Measurements from ENCODE around the gene ZSCAN20.

ZSCAN20 gene

GRCh38 chr1:33473900-33474299 lies 1.5 kb downstream of the ZSCAN20 start:
- TF ChIP-seq CSDC2 (CRISPR knock-in tag; IDR thresholded peaks at IDR 0.05): no peak
- no peak for TF ChIP-seq ZNF8 (CRISPR knock-in tag; IDR thresholded peaks at IDR 0.05)
- TF ChIP-seq SNAI2 (CRISPR knock-in tag; IDR thresholded peaks at IDR 0.05): no peak
- no peak for TF ChIP-seq ZNF565 (CRISPR knock-in tag; conservative IDR thresholded peaks at IDR 0.05; ENCODE audit: low read depth)
- no peak for TF ChIP-seq OSR1 (CRISPR knock-in tag; IDR thresholded peaks at IDR 0.05)
- no peak for TF ChIP-seq PPARA (CRISPR knock-in tag; IDR thresholded peaks at IDR 0.05; ENCODE audit: borderline replicate concordance)
- TF ChIP-seq ZC3H10 (CRISPR knock-in tag; IDR thresholded peaks at IDR 0.05): no peak
- TF ChIP-seq, protein P1, sequence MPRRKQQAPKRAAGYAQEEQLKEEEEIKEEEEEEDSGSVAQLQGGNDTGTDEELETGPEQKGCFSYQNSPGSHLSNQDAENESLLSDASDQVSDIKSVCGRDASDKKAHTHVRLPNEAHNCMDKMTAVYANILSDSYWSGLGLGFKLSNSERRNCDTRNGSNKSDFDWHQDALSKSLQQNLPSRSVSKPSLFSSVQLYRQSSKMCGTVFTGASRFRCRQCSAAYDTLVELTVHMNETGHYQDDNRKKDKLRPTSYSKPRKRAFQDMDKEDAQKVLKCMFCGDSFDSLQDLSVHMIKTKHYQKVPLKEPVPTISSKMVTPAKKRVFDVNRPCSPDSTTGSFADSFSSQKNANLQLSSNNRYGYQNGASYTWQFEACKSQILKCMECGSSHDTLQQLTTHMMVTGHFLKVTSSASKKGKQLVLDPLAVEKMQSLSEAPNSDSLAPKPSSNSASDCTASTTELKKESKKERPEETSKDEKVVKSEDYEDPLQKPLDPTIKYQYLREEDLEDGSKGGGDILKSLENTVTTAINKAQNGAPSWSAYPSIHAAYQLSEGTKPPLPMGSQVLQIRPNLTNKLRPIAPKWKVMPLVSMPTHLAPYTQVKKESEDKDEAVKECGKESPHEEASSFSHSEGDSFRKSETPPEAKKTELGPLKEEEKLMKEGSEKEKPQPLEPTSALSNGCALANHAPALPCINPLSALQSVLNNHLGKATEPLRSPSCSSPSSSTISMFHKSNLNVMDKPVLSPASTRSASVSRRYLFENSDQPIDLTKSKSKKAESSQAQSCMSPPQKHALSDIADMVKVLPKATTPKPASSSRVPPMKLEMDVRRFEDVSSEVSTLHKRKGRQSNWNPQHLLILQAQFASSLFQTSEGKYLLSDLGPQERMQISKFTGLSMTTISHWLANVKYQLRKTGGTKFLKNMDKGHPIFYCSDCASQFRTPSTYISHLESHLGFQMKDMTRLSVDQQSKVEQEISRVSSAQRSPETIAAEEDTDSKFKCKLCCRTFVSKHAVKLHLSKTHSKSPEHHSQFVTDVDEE (CRISPR knock-in tag; IDR thresholded peaks at IDR 0.05): no peak
- no peak for TF ChIP-seq ISL1 (CRISPR knock-in tag; IDR thresholded peaks at IDR 0.05)
- TF ChIP-seq TCF4 (CRISPR knock-in tag; IDR thresholded peaks at IDR 0.05; ENCODE audit: borderline replicate concordance): no peak
- TF ChIP-seq ZFP30 (CRISPR knock-in tag; IDR thresholded peaks at IDR 0.05): no peak
- TF ChIP-seq ZNF70 (CRISPR knock-in tag; IDR thresholded peaks at IDR 0.05): no peak
- no peak for TF ChIP-seq GLIS3 (CRISPR knock-in tag; IDR thresholded peaks at IDR 0.05)
- TF ChIP-seq, protein P2, sequence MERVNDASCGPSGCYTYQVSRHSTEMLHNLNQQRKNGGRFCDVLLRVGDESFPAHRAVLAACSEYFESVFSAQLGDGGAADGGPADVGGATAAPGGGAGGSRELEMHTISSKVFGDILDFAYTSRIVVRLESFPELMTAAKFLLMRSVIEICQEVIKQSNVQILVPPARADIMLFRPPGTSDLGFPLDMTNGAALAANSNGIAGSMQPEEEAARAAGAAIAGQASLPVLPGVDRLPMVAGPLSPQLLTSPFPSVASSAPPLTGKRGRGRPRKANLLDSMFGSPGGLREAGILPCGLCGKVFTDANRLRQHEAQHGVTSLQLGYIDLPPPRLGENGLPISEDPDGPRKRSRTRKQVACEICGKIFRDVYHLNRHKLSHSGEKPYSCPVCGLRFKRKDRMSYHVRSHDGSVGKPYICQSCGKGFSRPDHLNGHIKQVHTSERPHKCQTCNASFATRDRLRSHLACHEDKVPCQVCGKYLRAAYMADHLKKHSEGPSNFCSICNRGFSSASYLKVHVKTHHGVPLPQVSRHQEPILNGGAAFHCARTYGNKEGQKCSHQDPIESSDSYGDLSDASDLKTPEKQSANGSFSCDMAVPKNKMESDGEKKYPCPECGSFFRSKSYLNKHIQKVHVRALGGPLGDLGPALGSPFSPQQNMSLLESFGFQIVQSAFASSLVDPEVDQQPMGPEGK (CRISPR knock-in tag; IDR thresholded peaks at IDR 0.05; ENCODE audit: borderline replicate concordance): no peak
- TF ChIP-seq ESRRG (CRISPR knock-in tag; IDR thresholded peaks at IDR 0.05): no peak
- TF ChIP-seq BACH2 (CRISPR knock-in tag; IDR thresholded peaks at IDR 0.05; ENCODE audit: borderline replicate concordance): no peak
- no peak for TF ChIP-seq TOX (CRISPR knock-in tag; IDR thresholded peaks at IDR 0.05; ENCODE audit: borderline replicate concordance)
- no peak for TF ChIP-seq ZFP3 (CRISPR knock-in tag; IDR thresholded peaks at IDR 0.05)
- no peak for TF ChIP-seq RARB (CRISPR knock-in tag; IDR thresholded peaks at IDR 0.05)
- TF ChIP-seq, protein P3, sequence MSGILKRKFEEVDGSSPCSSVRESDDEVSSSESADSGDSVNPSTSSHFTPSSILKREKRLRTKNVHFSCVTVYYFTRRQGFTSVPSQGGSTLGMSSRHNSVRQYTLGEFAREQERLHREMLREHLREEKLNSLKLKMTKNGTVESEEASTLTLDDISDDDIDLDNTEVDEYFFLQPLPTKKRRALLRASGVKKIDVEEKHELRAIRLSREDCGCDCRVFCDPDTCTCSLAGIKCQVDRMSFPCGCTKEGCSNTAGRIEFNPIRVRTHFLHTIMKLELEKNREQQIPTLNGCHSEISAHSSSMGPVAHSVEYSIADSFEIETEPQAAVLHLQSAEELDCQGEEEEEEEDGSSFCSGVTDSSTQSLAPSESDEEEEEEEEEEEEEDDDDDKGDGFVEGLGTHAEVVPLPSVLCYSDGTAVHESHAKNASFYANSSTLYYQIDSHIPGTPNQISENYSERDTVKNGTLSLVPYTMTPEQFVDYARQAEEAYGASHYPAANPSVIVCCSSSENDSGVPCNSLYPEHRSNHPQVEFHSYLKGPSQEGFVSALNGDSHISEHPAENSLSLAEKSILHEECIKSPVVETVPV (CRISPR knock-in tag; IDR thresholded peaks at IDR 0.05): no peak
- no peak for ATAC-seq

GRCh38 chr1:33477451-33477850 lies 5.0 kb downstream of the ZSCAN20 start:
- TF ChIP-seq, protein P1 (CRISPR knock-in tag; IDR thresholded peaks at IDR 0.05): no peak
- TF ChIP-seq ZFP3 (CRISPR knock-in tag; IDR thresholded peaks at IDR 0.05): no peak
- no peak for TF ChIP-seq ZNF8 (CRISPR knock-in tag; IDR thresholded peaks at IDR 0.05)
- no peak for TF ChIP-seq ZFP30 (CRISPR knock-in tag; IDR thresholded peaks at IDR 0.05)
- TF ChIP-seq BACH2 (CRISPR knock-in tag; IDR thresholded peaks at IDR 0.05; ENCODE audit: borderline replicate concordance): no peak
- no peak for TF ChIP-seq SNAI2 (CRISPR knock-in tag; IDR thresholded peaks at IDR 0.05)
- TF ChIP-seq ARNTL (CRISPR knock-in tag; IDR thresholded peaks at IDR 0.05; ENCODE audit: borderline replicate concordance, low read depth): no peak
- no peak for TF ChIP-seq OSR1 (CRISPR knock-in tag; IDR thresholded peaks at IDR 0.05)
- TF ChIP-seq RARB (CRISPR knock-in tag; IDR thresholded peaks at IDR 0.05): no peak
- TF ChIP-seq ZC3H10 (CRISPR knock-in tag; IDR thresholded peaks at IDR 0.05): no peak
- TF ChIP-seq, protein P4, sequence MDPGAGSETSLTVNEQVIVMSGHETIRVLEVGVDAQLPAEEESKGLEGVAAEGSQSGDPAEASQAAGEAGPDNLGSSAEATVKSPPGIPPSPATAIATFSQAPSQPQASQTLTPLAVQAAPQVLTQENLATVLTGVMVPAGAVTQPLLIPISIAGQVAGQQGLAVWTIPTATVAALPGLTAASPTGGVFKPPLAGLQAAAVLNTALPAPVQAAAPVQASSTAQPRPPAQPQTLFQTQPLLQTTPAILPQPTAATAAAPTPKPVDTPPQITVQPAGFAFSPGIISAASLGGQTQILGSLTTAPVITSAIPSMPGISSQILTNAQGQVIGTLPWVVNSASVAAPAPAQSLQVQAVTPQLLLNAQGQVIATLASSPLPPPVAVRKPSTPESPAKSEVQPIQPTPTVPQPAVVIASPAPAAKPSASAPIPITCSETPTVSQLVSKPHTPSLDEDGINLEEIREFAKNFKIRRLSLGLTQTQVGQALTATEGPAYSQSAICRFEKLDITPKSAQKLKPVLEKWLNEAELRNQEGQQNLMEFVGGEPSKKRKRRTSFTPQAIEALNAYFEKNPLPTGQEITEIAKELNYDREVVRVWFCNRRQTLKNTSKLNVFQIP (CRISPR knock-in tag; IDR thresholded peaks at IDR 0.05; ENCODE audit: borderline replicate concordance, low read depth): no peak
- no peak for TF ChIP-seq GLIS3 (CRISPR knock-in tag; IDR thresholded peaks at IDR 0.05)
- no peak for TF ChIP-seq ZNF565 (CRISPR knock-in tag; conservative IDR thresholded peaks at IDR 0.05; ENCODE audit: low read depth)
- TF ChIP-seq, protein P3 (CRISPR knock-in tag; IDR thresholded peaks at IDR 0.05): no peak
- ATAC-seq: no peak

Measured in SK-N-SH treated with all-trans-retinoic acid at 6 μM for 48 hours (cell line).